ENCODE data around the gene INSR.

DNA sequence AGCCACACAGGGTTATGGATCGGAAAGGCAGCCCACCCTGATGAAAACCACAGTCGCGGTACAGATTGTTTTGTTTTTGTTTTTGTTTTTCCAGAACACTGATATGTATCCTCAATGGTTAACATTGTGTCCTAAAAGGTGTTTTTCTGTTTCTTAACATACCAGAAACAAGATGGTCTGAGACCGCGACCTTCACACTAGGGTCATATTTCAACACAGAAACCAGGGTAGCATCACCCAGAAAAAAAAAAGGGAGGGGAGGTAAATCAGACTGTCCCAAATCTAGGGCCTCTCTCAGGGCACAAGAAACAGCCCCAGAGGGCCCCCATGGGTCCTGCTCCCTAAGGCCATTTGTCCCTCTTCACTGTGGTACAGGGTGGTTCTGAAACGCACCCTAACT lies 66.5 kb downstream of the INSR start:
- TF ChIP-seq, protein P1, sequence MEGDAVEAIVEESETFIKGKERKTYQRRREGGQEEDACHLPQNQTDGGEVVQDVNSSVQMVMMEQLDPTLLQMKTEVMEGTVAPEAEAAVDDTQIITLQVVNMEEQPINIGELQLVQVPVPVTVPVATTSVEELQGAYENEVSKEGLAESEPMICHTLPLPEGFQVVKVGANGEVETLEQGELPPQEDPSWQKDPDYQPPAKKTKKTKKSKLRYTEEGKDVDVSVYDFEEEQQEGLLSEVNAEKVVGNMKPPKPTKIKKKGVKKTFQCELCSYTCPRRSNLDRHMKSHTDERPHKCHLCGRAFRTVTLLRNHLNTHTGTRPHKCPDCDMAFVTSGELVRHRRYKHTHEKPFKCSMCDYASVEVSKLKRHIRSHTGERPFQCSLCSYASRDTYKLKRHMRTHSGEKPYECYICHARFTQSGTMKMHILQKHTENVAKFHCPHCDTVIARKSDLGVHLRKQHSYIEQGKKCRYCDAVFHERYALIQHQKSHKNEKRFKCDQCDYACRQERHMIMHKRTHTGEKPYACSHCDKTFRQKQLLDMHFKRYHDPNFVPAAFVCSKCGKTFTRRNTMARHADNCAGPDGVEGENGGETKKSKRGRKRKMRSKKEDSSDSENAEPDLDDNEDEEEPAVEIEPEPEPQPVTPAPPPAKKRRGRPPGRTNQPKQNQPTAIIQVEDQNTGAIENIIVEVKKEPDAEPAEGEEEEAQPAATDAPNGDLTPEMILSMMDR (IDR thresholded peaks at IDR 0.05; ENCODE audit: low read depth, low read length), result no peak
- TF ChIP-seq EZH2phosphoT487 (IDR thresholded peaks at IDR 0.05; ENCODE audit: low read depth), result no peak
